Measurements from ENCODE around the gene TOMM40.
A peak's percentile ranks its signal among the peaks of the same experiment; 100 is the strongest.
"Not testable (repeated sequence)": the region's sequence is repeated elsewhere in the genome, so short reads cannot be mapped to it uniquely, and the experiment has no call there.

Gene TOMM40

GRCh38 chr19:44891016-44891882, at the start of gene TOMM40:
Gene TOMM40, plus strand, starts transcription at chr19:44891254. Its CDS starts 162 bp downstream, at chr19:44891416.
- DNase-seq (ENCODE audit: low read depth in 2 of 2): no peak

GRCh38 chr19:44845286-44845611, 45.8 kb upstream of the TOMM40 start:
- no peak for DNase-seq (ENCODE audit: low read depth in 2 of 2)

DNA sequence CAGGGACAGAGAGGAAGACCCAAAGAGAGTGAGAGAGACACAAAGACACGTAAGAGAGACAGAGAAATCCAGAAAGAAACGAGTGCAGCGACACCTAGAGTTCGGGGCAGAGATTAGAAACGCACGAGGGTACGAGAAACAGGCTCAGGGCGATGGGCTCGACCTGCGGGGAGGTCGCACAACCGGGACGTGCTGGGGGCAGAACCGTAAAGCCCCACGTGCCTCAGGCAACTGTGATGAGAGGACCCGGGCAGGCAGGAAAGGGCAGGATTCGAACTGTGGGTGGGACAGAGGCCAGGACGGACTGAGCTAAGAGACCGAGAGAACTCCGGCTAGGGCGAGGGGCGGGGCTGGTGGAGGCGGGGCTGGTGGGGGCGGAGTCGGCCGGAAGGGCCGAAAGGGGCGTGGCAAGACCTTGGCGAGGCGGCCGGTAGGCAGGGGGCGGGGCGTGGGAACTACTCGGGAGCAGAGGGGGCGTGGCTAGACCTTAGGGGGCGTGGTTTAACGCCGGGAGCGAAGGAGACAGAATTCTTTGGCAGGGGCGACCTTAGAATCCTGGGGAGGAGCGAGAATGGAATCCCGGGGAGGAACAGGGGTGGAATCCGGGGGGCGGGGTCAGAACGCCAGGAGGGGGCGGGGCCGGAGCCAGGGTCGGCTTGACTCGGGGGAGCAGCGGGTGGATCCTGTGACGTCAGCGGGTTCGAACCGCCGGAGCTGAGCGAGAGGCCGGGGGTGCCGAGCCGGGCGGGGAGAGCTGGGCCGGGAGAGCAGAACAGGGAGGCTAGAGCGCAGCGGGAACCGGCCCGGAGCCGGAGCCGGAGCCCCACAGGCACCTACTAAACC, 45.2 kb upstream of the TOMM40 start, which contains the start of gene NECTIN2:
TSS of gene NECTIN2 (plus strand) at position 686 of the 843 bp plus-strand sequence. CDS start 229 bp downstream, outside the sequence.
- DNase-seq (ENCODE audit: low read depth in 2 of 2): peak; percentile 95

GRCh38 chr19:44846455-44847143, 44.5 kb upstream of the TOMM40 start:
- DNase-seq (ENCODE audit: low read depth in 2 of 2): no peak

GRCh38 chr19:44847144-44848035, 43.7 kb upstream of the TOMM40 start:
- no peak for DNase-seq (ENCODE audit: low read depth in 2 of 2)

GRCh38 chr19:44848036-44848811, 42.8 kb upstream of the TOMM40 start:
- no peak for DNase-seq (ENCODE audit: low read depth in 2 of 2)

DNA sequence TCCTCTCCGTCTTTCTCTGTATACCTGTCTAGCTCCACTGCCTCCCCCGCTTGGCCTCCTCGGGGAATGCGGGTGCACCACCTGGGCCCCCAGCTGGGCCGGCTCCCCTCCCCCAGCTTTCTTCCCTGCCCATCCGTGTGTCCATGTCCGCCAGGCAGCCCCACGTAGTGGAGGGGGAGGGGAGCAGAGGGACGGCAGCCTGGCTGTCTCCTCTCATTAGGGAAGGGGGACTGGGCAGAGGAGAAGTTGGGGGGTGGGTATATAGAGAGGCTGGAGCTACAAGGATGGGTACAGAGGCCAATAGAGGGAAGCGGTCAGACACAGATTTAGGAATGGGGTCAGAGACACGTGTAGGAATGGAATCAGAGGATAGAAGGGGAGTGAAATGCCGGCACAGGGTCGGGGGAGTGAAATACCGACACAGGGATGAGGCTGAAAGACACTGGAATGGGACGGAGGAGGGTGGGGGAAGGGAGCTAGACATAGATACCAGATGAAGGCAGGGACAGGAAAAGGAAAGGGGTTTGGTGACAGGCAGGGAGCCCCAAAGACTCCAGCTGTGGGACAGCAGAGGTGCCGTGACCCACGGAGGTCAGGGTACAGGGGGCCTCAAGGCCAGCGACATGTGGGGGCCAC, 42.1 kb upstream of the TOMM40 start:
- no peak for DNase-seq (ENCODE audit: low read depth in 2 of 2)

- DNase-seq (ENCODE audit: low read depth in 2 of 2): no peak
Observed at GRCh38 chr19:44850641-44851109, 40.4 kb upstream of the TOMM40 start.

DNA sequence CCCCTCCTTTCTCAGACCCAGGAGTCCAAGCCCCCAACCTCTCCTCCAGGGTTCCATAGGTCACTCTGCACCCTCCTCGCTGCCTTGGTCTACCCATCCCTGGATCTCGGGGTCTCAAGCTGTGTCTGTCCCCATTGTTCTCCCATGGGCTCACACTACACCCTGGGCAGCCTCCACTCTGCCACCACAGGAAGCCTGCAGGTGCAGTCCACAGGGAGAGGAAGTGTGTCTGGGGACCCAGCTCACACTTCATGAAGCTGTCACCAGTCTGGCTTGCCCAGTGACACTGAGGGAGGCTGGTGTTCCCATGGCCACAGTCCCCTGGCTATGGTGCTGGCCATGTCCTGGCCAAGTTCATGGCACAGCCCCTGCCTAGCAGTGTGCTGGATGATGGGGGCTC, 39.6 kb upstream of the TOMM40 start:
- no peak for DNase-seq (ENCODE audit: low read depth in 2 of 2)

GRCh38 chr19:44855606-44856005, 35.4 kb upstream of the TOMM40 start:
- DNase-seq (ENCODE audit: low read depth in 2 of 2): no peak

- no peak for DNase-seq (ENCODE audit: low read depth in 2 of 2)
Observed at GRCh38 chr19:44856421-44857083, 34.5 kb upstream of the TOMM40 start.

GRCh38 chr19:44857837-44858236, 33.2 kb upstream of the TOMM40 start:
- DNase-seq (ENCODE audit: low read depth in 2 of 2): no peak

DNA sequence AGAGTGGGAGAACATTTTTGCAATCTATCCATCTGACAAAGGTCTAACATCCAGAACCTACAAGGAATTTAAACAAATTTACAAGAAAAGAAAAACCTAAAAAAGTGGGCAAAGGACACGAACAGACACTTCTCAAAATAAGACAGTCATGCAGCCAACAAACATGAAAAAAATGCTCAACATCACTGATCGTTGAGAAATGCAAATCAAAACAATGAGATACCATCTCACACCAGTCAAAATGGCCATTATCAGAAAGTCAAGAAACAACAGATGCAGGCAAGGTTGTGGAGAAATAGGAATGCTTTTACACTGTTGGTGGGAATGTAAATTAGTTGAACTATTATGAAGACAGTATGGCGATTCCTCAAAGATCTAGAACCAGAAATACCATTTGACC, 29.5 kb upstream of the TOMM40 start:
- DNase-seq (ENCODE audit: low read depth in 2 of 2): not testable (repeated sequence)

DNA sequence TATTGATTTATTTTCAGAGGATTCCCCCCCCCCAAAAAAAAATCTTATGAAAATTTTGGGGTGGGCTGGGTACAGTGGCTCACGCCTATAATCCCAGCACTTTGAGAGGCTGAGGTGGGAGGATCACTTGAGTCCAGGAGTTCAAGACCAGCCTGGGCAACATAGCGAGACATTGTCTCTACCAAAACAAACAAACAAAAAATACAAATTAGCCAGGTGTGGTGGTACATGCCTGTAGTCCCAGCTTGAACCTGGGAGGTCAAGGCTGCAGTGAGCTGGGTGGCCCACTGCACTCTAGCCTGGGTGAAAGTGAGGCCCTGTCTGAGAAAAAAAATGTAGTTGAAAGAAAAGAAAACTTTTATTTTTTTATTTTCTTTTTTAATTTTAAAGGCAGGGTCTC, 27.1 kb upstream of the TOMM40 start:
- no peak for DNase-seq (ENCODE audit: low read depth in 2 of 2)

DNA sequence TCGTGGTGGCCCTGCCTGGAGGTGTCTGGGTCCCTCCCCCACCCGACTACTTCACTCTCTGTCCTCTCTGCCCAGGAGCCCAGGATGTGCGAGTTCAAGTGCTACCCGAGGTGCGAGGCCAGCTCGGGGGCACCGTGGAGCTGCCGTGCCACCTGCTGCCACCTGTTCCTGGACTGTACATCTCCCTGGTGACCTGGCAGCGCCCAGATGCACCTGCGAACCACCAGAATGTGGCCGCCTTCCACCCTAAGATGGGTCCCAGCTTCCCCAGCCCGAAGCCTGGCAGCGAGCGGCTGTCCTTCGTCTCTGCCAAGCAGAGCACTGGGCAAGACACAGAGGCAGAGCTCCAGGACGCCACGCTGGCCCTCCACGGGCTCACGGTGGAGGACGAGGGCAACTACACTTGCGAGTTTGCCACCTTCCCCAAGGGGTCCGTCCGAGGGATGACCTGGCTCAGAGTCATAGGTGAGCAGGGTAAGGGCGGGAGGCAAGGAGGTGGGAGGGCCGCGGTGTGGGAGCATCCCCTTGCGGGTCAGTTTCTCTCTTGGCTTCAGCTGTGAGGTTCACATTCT, 25.8 kb upstream of the TOMM40 start:
- DNase-seq (ENCODE audit: low read depth in 2 of 2): no peak

DNA sequence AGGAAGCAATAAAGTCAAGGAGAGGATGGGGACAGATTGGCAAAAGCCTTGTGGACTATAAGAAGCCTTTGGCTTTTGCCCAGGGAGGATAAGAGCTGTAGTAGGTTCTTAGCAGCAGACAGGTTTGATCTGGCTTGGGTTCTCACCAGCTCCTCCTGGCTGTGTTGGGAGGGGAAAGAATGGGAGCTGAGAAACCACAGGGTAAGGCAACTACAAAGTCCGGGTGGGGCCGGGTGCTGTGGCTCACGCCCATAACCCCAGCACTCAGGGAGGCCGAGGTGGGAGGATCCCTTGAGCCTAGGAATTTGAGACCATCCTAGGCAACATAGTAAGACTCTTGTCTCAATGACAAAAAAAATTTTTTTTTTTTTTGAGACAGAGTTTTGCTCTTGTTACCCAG, 24.4 kb upstream of the TOMM40 start:
- no peak for DNase-seq (ENCODE audit: low read depth in 2 of 2)

DNA sequence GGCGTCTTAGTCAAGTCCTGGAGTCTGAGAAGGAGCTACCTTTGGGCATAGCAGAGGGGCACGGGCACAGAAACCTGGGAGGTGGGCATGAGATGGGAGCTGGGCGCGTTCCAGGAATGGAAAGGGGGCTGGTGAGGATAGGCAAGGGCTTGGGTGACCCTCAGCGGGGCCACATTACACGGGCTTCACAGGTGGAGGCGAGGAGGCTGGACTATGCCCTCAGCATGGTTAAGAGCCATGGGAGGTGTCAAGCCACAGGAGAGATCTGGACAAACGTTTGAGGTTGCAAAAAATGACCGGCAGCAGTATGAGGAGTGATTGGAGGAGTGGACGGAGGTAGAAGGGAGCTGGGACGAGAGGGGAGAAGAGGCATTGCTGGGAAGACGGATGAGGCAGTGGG, 23.5 kb upstream of the TOMM40 start:
- no peak for DNase-seq (ENCODE audit: low read depth in 2 of 2)

GRCh38 chr19:44869733-44870470, 21.2 kb upstream of the TOMM40 start:
- DNase-seq (ENCODE audit: low read depth in 2 of 2): no peak

Data from fibroblast of skin of left biceps (primary cell).